Right lobe of liver (tissue), 4 donors: ENCODE measurements around the gene SMIM38.

Source experiments
- CTCF ChIP-seq, 4 donors: fragments of 200-600 bp in 3 of 4; fragments of 450-650 bp in 1 of 4; IDR thresholded peaks; one replicate each; pipeline versions ENCODE4 v1.5.1 to v1.8.0; 2016 to 2022; ENCODE audit warnings: antibody characterized with exemption in 4 of 4, mild to moderate bottlenecking in 2 of 4
- POLR2A ChIP-seq: fragments of 450-650 bp; IDR thresholded peaks from one replicate; pipeline ENCODE4 v1.6.1; 2017; ENCODE audit warnings: antibody characterized with exemption, mild to moderate bottlenecking
- donor health status: DM: no; HTN: no; CAD: no.
- donor health status: DM: no; HTN: no; CAD: no.
- donor health status: DM: no; HTN: yes; CAD: no.

GRCh38 chr11:69125861-69126260 lies 29.9 kb upstream of the SMIM38 start:
- TF ChIP-seq POLR2A (no peak), CTCF (IDR thresholded peaks at IDR 0.05) (no peak)
